Smooth muscle cell (in vitro differentiated cells): ENCODE results near the gene FILIP1. TPM values are rescaled to one million over a fixed set of nuclear protein-coding genes. Genes with fewer than 3 reads are reported as not detected.

Source experiments
- DNase-seq: peaks from one replicate; lab custom pipeline; 2025; ENCODE audit not compliant: unreplicated experiment; lab: John Stamatoyannopoulos, UW
- H2AFZ ChIP-seq: fragments of 200-600 bp; sonication (generic); 2 replicates; pipeline ENCODE4 v1.6.0; 2016; ENCODE audit warnings: antibody characterized with exemption, low read depth, mild to moderate bottlenecking
- H3F3A ChIP-seq: fragments of 200-600 bp; sonication (generic); 2 replicates; pipeline ENCODE4 v1.6.0; 2017; ENCODE audit warnings: antibody characterized with exemption, low read depth
- H3K27ac ChIP-seq: fragments of 200-600 bp; sonication (generic); 2 replicates; pipeline ENCODE4 v1.5.1; 2016; ENCODE audit warnings: low read depth, mild to moderate bottlenecking
- H3K27me3 ChIP-seq: fragments of 200-600 bp; sonication (generic); 2 replicates; pipeline ENCODE4 v1.6.1; 2016; ENCODE audit warnings: low read depth, mild to moderate bottlenecking
- H3K36me3 ChIP-seq: fragments of 200-600 bp; sonication (generic); 2 replicates; pipeline ENCODE4 v1.5.1; 2016; ENCODE audit warnings: low read depth
- H3K4me1 ChIP-seq: fragments of 200-600 bp; sonication (generic); 2 replicates; pipeline ENCODE4 v1.5.1; 2016; ENCODE audit warnings: low read depth
- H3K4me2 ChIP-seq: fragments of 200-600 bp; sonication (generic); 2 replicates; pipeline ENCODE4 v1.6.0; 2016; ENCODE audit warnings: mild to moderate bottlenecking
- H3K4me3 ChIP-seq: fragments of 200-600 bp; sonication (generic); 2 replicates; pipeline ENCODE4 v1.5.1; 2016; ENCODE audit warnings: mild to moderate bottlenecking
- H3K79me2 ChIP-seq: fragments of 200-600 bp; sonication (generic); 2 replicates; pipeline ENCODE4 v1.6.0; 2016; ENCODE audit warnings: low read depth, mild to moderate bottlenecking
- H3K9ac ChIP-seq: fragments of 200-600 bp; sonication (generic); 2 replicates; pipeline ENCODE4 v1.6.0; 2016; ENCODE audit warnings: low read depth
- H3K9me3 ChIP-seq: fragments of 200-600 bp; sonication (generic); replicated peaks from 2 replicates; pipeline ENCODE4 v1.5.1; 2016; ENCODE audit warnings: low read depth
- H4K20me1 ChIP-seq: fragments of 200-600 bp; sonication (generic); 2 replicates; pipeline ENCODE4 v1.6.0; 2016; ENCODE audit warnings: low read depth
- WGBS: methylation state at CpG from one replicate; pipeline ENCODE4 v1.1.7; 2016; ENCODE audit warnings: low lambda C conversion rate; 5-methylcytosine and 5-hydroxymethylcytosine counted together
- polyA plus RNA-seq: library from polyadenylated mRNA; unstranded; fragments of >200 nt; fragmentation: Nextera tagmentation; extraction: Ambion mirVana; gene quantifications from 2 replicates; pipeline ENCODE4 v1.2.1, GENCODE V29; 2016
- total RNA-seq: library from RNA; depleted of rRNA; stranded (reverse); fragments of >200 nt; gene quantifications from 2 replicates; pipeline ENCODE4 v1.2.3, GENCODE V29; 2014
- TF ChIP-seq, protein P1 (sequence below): fragments of 200-600 bp; sonication (generic); IDR thresholded peaks from 2 replicates; pipeline ENCODE4 v1.5.1; 2017; ENCODE audit warnings: borderline replicate concordance, mild to moderate bottlenecking, antibody characterized with exemption; ENCODE audit not compliant: insufficient read depth, poor library complexity, severe bottlenecking

The FILIP1 gene
- total RNA-seq (3.5 and 4.4 TPM in 2 replicates), polyA plus RNA-seq (2.1 and 3.0 TPM in 2 replicates)

- no peaks in the 10 kb centered on the region for H3K36me3 ChIP-seq
- H3K4me1 ChIP-seq = peaks cover 27% of the 10 kb centered on the region
- H2AFZ ChIP-seq = peak within 1 kb of the TSS; percentile 99
- peak within 1 kb of the TSS; percentile 87 for H3K4me2 ChIP-seq
- TF ChIP-seq, protein P1, sequence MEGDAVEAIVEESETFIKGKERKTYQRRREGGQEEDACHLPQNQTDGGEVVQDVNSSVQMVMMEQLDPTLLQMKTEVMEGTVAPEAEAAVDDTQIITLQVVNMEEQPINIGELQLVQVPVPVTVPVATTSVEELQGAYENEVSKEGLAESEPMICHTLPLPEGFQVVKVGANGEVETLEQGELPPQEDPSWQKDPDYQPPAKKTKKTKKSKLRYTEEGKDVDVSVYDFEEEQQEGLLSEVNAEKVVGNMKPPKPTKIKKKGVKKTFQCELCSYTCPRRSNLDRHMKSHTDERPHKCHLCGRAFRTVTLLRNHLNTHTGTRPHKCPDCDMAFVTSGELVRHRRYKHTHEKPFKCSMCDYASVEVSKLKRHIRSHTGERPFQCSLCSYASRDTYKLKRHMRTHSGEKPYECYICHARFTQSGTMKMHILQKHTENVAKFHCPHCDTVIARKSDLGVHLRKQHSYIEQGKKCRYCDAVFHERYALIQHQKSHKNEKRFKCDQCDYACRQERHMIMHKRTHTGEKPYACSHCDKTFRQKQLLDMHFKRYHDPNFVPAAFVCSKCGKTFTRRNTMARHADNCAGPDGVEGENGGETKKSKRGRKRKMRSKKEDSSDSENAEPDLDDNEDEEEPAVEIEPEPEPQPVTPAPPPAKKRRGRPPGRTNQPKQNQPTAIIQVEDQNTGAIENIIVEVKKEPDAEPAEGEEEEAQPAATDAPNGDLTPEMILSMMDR = no peak
- H3K9me3 ChIP-seq = no peaks in the 10 kb centered on the region
- no peak for DNase-seq
- no peaks in the 10 kb centered on the region for H4K20me1 ChIP-seq
- peak within 1 kb of the TSS; percentile 80 for H3K27ac ChIP-seq
- peaks cover 8% of the 10 kb centered on the region for H3F3A ChIP-seq
- WGBS = 12% methylated on average over 10 of the region's 10 CpGs
- peak within 1 kb of the TSS; percentile 72 for H3K9ac ChIP-seq
- H3K27me3 ChIP-seq = no peaks in the 10 kb centered on the region
- H3K4me3 ChIP-seq = peak within 1 kb of the TSS; percentile 56
- peaks cover 30% of the 10 kb centered on the region for H3K79me2 ChIP-seq
Observed at GRCh38 chr6:75493400-75494064, at the start of gene FILIP1. Gene FILIP1, minus strand, starts transcription at chr6:75493800. Its CDS starts 78,828 bp downstream, at chr6:75414972.

- H3K27me3 ChIP-seq = no peaks in the 10 kb centered on the region
- no peak for DNase-seq
- H4K20me1 ChIP-seq = no peaks in the 10 kb centered on the region
- WGBS = 77% methylated on average over 2 of the region's 2 CpGs
- no peak overlapping the region for H3K27ac ChIP-seq
- no peaks in the 10 kb centered on the region for H3F3A ChIP-seq
- no peaks in the 10 kb centered on the region for H3K4me1 ChIP-seq
- H2AFZ ChIP-seq = no peak overlapping the region
- no peaks in the 10 kb centered on the region for H3K79me2 ChIP-seq
- H3K36me3 ChIP-seq = no peaks in the 10 kb centered on the region
- H3K9me3 ChIP-seq = no peaks in the 10 kb centered on the region
- TF ChIP-seq, protein P1 = no peak
- H3K9ac ChIP-seq = no peak overlapping the region
- no peak overlapping the region for H3K4me3 ChIP-seq
- H3K4me2 ChIP-seq = no peak overlapping the region
Observed at GRCh38 chr6:75543311-75543710, 49.7 kb upstream of the FILIP1 start.

- Histone ChIP-seq H3K27me3 (no peaks in the 10 kb centered on the region), H4K20me1 (no peaks in the 10 kb centered on the region), H3K4me3 (no peak overlapping the region), H3K9ac (no peak overlapping the region), H3K4me1 (no peaks in the 10 kb centered on the region), H2AFZ (no peak overlapping the region), H3K9me3 (no peaks in the 10 kb centered on the region), H3K4me2 (no peak overlapping the region), H3F3A (no peaks in the 10 kb centered on the region), H3K36me3 (no peaks in the 10 kb centered on the region), H3K27ac (no peak overlapping the region), H3K79me2 (no peaks in the 10 kb centered on the region)
- no peak for DNase-seq
- TF ChIP-seq, protein P1 = no peak
- 91% methylated on average over 4 of the region's 4 CpGs for WGBS
Observed at GRCh38 chr6:75539136-75539535, 45.5 kb upstream of the FILIP1 start.

DNA sequence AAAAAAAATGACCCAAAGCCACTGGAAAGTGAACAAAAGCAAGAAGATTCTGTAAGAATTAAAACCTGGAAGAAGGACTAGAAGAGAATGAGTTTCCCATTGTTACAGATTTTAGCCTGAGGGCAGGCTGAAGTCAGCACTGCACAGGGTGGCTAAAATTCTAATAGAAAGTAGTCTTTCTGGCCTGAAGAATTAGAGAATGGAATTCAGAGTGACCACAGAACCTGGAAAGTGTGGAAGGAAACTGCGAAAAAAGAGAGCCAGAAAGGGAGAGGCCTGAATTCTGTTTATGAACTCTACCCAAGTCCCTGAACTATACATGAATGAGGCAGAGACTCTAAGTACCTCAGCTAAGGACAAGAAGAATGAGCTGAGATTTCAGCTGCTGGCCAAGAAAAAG lies 38.9 kb upstream of the FILIP1 start:
- Histone ChIP-seq H3K9ac (no peak overlapping the region), H3F3A (no peaks in the 10 kb centered on the region), H3K4me2 (peak overlapping the region; percentile 43), H3K79me2 (no peaks in the 10 kb centered on the region), H3K4me1 (peaks cover 9% of the 10 kb centered on the region), H3K27me3 (no peaks in the 10 kb centered on the region), H3K36me3 (no peaks in the 10 kb centered on the region), H2AFZ (no peak overlapping the region), H3K4me3 (no peak overlapping the region), H4K20me1 (no peaks in the 10 kb centered on the region), H3K27ac (no peak overlapping the region), H3K9me3 (no peaks in the 10 kb centered on the region)
- no peak for DNase-seq
- 18% methylated on average over 1 of the region's 1 CpG for WGBS
- TF ChIP-seq, protein P1 = no peak
